K562 (cell line): ENCODE results near the gene DEDD2. TPM values are rescaled to one million over a fixed set of nuclear protein-coding genes. Genes with fewer than 3 reads are reported as not detected.

Experiments
- ATAC-seq: fragments of 200-7000 bp; cut with Tn5 transposase; 3 replicates; pipeline ENCODE4 v1.9.1; 2020; ENCODE audit warnings: moderate library complexity
- BruUV-seq: library from RNA; stranded (reverse); fragments of 400-500 nt; replicated peaks from 2 replicates; lab custom pipeline; 2021; lab: Mats Ljungman, UMichigan
- CTCF ChIA-PET: fragments of 300-600 bp; formaldehyde crosslinking; extraction: SDS; loops from one replicate; lab custom pipeline; 2021; ENCODE audit warnings: low intra/inter-chr PET ratio; lab: Yijun Ruan, JAX
- POLR2A ChIA-PET: fragments of 300-600, 350-650 bp; sonication (Branson Sonifier 250); formaldehyde crosslinking; extraction: SDS; loops from one replicate; lab custom pipeline; 2021; ENCODE audit warnings: antibody characterized with exemption, inconsistent platforms; lab: Yijun Ruan, JAX
- DNase-seq, 4 experiments: peaks; one replicate each; pipeline versions ENCODE4 v3.0.0 to v3.0.0-alpha.2; 2011 to 2018; ENCODE audit warnings: low spot score in 3 of 4, mixed read lengths in 3 of 4; ENCODE audit errors: extremely low read depth in 1 of 4
- FAIRE-seq: peaks from 2 replicates; lab custom pipeline; 2011; peaks lifted over from hg19 to GRCh38; lab: Jason Lieb, UNC
- H2AFZ ChIP-seq: 2 replicates; pipeline ENCODE4 v1.6.0; 2011; ENCODE audit warnings: low read depth, low read length, control low read depth, inconsistent platforms
- H3K27ac ChIP-seq: fragments of 200-600 bp; 3 replicates; pipeline ENCODE4 v1.8.0; 2011; ENCODE audit warnings: low read depth, mild to moderate bottlenecking, control low read depth, inconsistent platforms, low read length, moderate library complexity, mixed read lengths; ENCODE audit errors: extremely low read depth
- H3K27me3 ChIP-seq, 2 experiments: fragments of 300-600 bp in 1 of 2; 2 replicates in 1 of 2; 3 replicates in 1 of 2; pipeline versions ENCODE4 v1.6.0 to v1.8.0; 2011; ENCODE audit warnings: inconsistent platforms in 2 of 2, low read length in 2 of 2, mild to moderate bottlenecking in 1 of 2, mixed read lengths in 1 of 2, moderate library complexity in 1 of 2; ENCODE audit not compliant: control insufficient read depth in 2 of 2, insufficient read depth in 2 of 2
- H3K36me3 ChIP-seq: fragments of 300-600 bp; 3 replicates; pipeline ENCODE4 v1.8.0; 2011; ENCODE audit warnings: mild to moderate bottlenecking, low read length, inconsistent platforms; ENCODE audit not compliant: control insufficient read depth, insufficient read depth
- H3K4me1 ChIP-seq, 2 experiments: fragments of 200-600 bp in 1 of 2; replicated peaks in 1 of 2; 2 replicates in 1 of 2; 3 replicates in 1 of 2; pipeline versions ENCODE4 v1.5.1 to v1.8.0; 2011; ENCODE audit warnings: inconsistent platforms in 2 of 2, low read length in 2 of 2, mild to moderate bottlenecking in 1 of 2, mixed read lengths in 1 of 2, moderate library complexity in 1 of 2; ENCODE audit not compliant: control insufficient read depth in 2 of 2, insufficient read depth in 2 of 2
- H3K4me2 ChIP-seq: 2 replicates; pipeline ENCODE4 v1.6.1; 2011; ENCODE audit warnings: low read length, control low read depth, inconsistent platforms, mixed read lengths; ENCODE audit not compliant: insufficient read depth
- H3K4me3 ChIP-seq: fragments of 200-600 bp; sonication (generic), shearing (Covaris generic); 2 replicates; pipeline ENCODE4 v1.5.1; 2016; ENCODE audit warnings: control low read depth, inconsistent platforms
- H3K79me2 ChIP-seq: fragments of 200-600 bp; 3 replicates; pipeline ENCODE4 v1.8.0; 2011; ENCODE audit warnings: low read length, inconsistent platforms; ENCODE audit not compliant: control insufficient read depth, insufficient read depth
- H3K9ac ChIP-seq, 2 experiments: 2 replicates each; pipeline versions ENCODE4 v1.6.0 to v1.6.1; 2011; ENCODE audit warnings: low read depth in 2 of 2, low read length in 2 of 2, control low read depth in 1 of 2, inconsistent platforms in 1 of 2, mild to moderate bottlenecking in 1 of 2, mixed read lengths in 1 of 2; ENCODE audit not compliant: insufficient read depth in 1 of 2
- H3K9me1 ChIP-seq: one replicate; pipeline ENCODE4 v1.6.0; 2011; ENCODE audit warnings: inconsistent platforms, mild to moderate bottlenecking, low read length, moderate library complexity; ENCODE audit not compliant: control insufficient read depth, insufficient read depth
- H3K9me3 ChIP-seq: replicated peaks from 2 replicates; pipeline ENCODE4 v1.5.1; 2011; ENCODE audit warnings: low read depth, low read length, inconsistent platforms; ENCODE audit not compliant: control insufficient read depth, insufficient read depth
- H4K20me1 ChIP-seq: replicated peaks from 2 replicates; pipeline ENCODE4 v1.6.1; 2011; ENCODE audit warnings: low read length, inconsistent platforms, mixed read lengths; ENCODE audit not compliant: control insufficient read depth, insufficient read depth
- NRF1 ChIP-seq, 2 experiments: fragments of 450-650 bp; IDR thresholded peaks in 1 of 2; conservative IDR thresholded peaks in 1 of 2; 2 replicates each; pipeline ENCODE4 v1.6.1; 2014; ENCODE audit warnings: mild to moderate bottlenecking in 2 of 2
- WGBS: fragments of 100-300 bp; shearing (Covaris generic); methylation state at CpG from one replicate; pipeline ENCODE4 v1.1.6; 2016; ENCODE audit warnings: low coverage, mixed read lengths; ENCODE audit not compliant: insufficient coverage; ENCODE audit errors: missing lambda C conversion rate; 5-methylcytosine and 5-hydroxymethylcytosine counted together
- in situ Hi-C: fragments of 300-500 bp; cut with MboI; formaldehyde crosslinking; loops from 4 replicates; pipeline ENCODE4 v1.15.0; 2018; ENCODE audit warnings: inconsistent platforms, mixed read lengths
- intact Hi-C: fragments of 100-400 bp; cut with micrococcal nuclease; formaldehyde crosslinking; loops from 2 replicates; pipeline ENCODE4 v1.14.2; 2022
- polyA plus RNA-seq, 8 experiments: library from polyadenylated mRNA; depleted of rRNA in 4 of 8; stranded (reverse) in 5 of 8; unstranded in 3 of 8; fragments of >200 nt; fragmentation: Nextera tagmentation in 2 of 8; fragmentation: Illumina TruSeq in 1 of 8; extraction: Ambion mirVana in 2 of 8; extraction: Trizol in 1 of 8; gene quantifications; 2 replicates each; pipeline versions ENCODE4 v1.2.1 to v1.2.3, GENCODE V29; 2011 to 2014; ENCODE audit warnings: inconsistent platforms in 1 of 8, missing spikeins in 1 of 8
- total RNA-seq, 7 experiments: library from RNA; depleted of rRNA in 6 of 7; stranded (reverse); fragments of >200 nt in 6 of 7; fragmentation: Illumina TruSeq in 2 of 7; extraction: Trizol in 2 of 7; gene quantifications; 2 replicates each; pipeline versions ENCODE4 v1.2.1 to v1.2.3, GENCODE V29; 2011 to 2021; ENCODE audit warnings: low replicate concordance in 1 of 7
- TF ChIP-seq, protein P1 (sequence below): fragments of 250-450 bp; sonication (Bioruptor Pico); IDR thresholded peaks from 2 replicates; pipeline ENCODE4 v1.8.0; 2022; ENCODE audit warnings: moderate library complexity, mild to moderate bottlenecking, inconsistent platforms

DEDD2 gene
- total and polyA plus RNA-seq, 9 of the 15 experiments (the other 6 are each of a cell fraction or from before 2014, with no cell fraction given): 4.3 to 43.0 (median 29.2) TPM

DNA sequence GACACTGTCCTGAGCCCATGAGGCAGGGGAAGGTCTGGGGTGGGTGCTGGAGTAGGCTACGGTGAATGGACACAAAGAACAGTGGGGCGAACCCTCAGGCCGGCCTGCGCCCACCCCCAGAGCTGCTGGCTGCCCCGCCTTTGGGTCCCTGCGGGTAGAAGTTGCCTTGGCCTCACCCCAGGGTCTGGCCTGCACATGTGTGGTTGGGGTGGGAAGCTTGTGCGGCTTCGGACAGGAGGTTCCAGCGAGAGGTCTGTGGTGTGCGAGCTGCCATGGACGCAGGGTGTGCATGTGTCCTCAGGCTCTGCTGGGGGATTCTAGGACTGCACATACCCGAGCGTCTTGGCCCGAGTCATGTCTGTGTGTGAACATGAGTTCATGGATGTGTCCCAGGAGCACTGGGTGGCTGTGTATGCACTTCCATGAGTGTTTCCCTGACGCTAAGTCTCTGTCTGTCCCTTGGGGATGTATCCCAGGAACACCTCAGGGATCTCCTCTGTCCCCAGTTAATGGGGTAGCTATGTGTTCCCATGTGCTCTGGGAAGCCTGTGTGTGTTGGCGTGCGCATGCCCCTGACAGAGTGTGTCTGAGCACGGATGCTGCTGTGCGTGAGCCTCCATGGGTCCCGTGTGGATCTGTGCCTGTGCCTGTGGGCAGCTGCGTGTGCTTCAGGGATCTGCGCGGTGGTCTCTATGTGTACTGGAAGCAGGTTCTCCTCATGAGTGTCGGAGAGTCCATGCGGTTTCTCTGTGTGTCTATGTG, 64.4 kb downstream of the DEDD2 start:
- ATAC-seq (peak; percentile 40; the same call in 2 of the 3 replicates), DNase-seq (no peak), FAIRE-seq (no peak)
- Histone ChIP-seq H3K9me3 (no peaks in the 10 kb centered on the region), H3K4me3 (no peak overlapping the region), H3K79me2 (no peaks in the 10 kb centered on the region), H4K20me1 (peaks cover 19% of the 10 kb centered on the region), H3K36me3 (no peaks in the 10 kb centered on the region), H2AFZ (no peak overlapping the region), H3K9me1 (no peaks in the 10 kb centered on the region), H3K9ac (no peak overlapping the region), H3K4me2 (no peak overlapping the region), H3K4me1 (no peaks in the 10 kb centered on the region; a peak in 1 of 5 replicates), H3K27me3 (peaks cover 30 to 69% of the 10 kb centered on the region in 2 experiments; a peak in 4 of 5 replicates), H3K27ac (no peak overlapping the region)
- TF ChIP-seq, protein P1, sequence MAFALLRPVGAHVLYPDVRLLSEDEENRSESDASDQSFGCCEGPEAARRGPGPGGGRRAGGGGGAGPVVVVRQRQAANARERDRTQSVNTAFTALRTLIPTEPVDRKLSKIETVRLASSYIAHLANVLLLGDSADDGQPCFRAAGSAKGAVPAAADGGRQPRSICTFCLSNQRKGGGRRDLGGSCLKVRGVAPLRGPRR: no peak
- peak; percentile 41 to 57; a peak in 2 of 4 replicates for TF ChIP-seq NRF1 (conservative IDR thresholded peaks at IDR 0.05 in 1 of 2, IDR thresholded peaks at IDR 0.05 in 1 of 2)
- no TSS peak for BruUV-seq
- ChIA-PET CTCF (no interaction called here), POLR2A (interaction anchor here (0.8 kb wide), 1 partner anchor 16 kb away, joined by 3 read pairs; no protein-coding TSS in a partner anchor)
- WGBS: 6% methylated on average over 25 of the region's 25 CpGs
- in situ Hi-C loops (no loop called here), intact Hi-C loops (no loop called here)
